ENCODE measurements around the gene CACFD1.

CACFD1 gene

GRCh38 chr9:133484671-133485437, 25.1 kb downstream of the CACFD1 start:
- DNase-seq: no peak

- DNase-seq: no peak
Observed at GRCh38 chr9:133485531-133486260, 25.9 kb downstream of the CACFD1 start.

GRCh38 chr9:133487331-133487725, 27.6 kb downstream of the CACFD1 start:
- no peak for DNase-seq

- DNase-seq: no peak
Observed at GRCh38 chr9:133488686-133489252, 29.0 kb downstream of the CACFD1 start.

- no peak for DNase-seq
Observed at GRCh38 chr9:133489253-133490190, 29.7 kb downstream of the CACFD1 start.

GRCh38 chr9:133490201-133490681, 30.5 kb downstream of the CACFD1 start:
- DNase-seq: no peak

GRCh38 chr9:133490865-133491655, 31.3 kb downstream of the CACFD1 start:
- DNase-seq: no peak

- no peak for DNase-seq
Observed at GRCh38 chr9:133491656-133491925, 31.8 kb downstream of the CACFD1 start.

- no peak for DNase-seq
Observed at GRCh38 chr9:133492061-133493021, 32.6 kb downstream of the CACFD1 start.

GRCh38 chr9:133493428-133493827, 33.6 kb downstream of the CACFD1 start:
- no peak for DNase-seq

GRCh38 chr9:133493845-133494540, 34.2 kb downstream of the CACFD1 start:
- no peak for DNase-seq

- DNase-seq: no peak
Observed at GRCh38 chr9:133494636-133495326, 35.0 kb downstream of the CACFD1 start.

GRCh38 chr9:133495327-133496293, 35.8 kb downstream of the CACFD1 start:
- DNase-seq: no peak

- DNase-seq: no peak
Observed at GRCh38 chr9:133496861-133497842, 37.4 kb downstream of the CACFD1 start.

- no peak for DNase-seq
Observed at GRCh38 chr9:133499132-133499891, 39.5 kb downstream of the CACFD1 start.

GRCh38 chr9:133499892-133500270, 40.1 kb downstream of the CACFD1 start:
- DNase-seq: no peak

Data from inflammatory macrophage (primary cell).